Measurements from ENCODE around the gene PRICKLE2. TPM values are rescaled to one million over a fixed set of nuclear protein-coding genes. Genes with fewer than 3 reads are reported as not detected.

The PRICKLE2 gene
- total RNA-seq, 1 experiment from 2014 or later = 3.2 TPM

- Histone ChIP-seq H4K8ac (replicated peaks; ENCODE audit: insufficient read length, low read depth, low read length) (no peak overlapping the region), H2BK15ac (ENCODE audit: low read depth, low read length) (no peak overlapping the region), H4K5ac (ENCODE audit: insufficient read length, low read depth, low read length) (no peak overlapping the region), H3K14ac (ENCODE audit: insufficient read depth, low read length) (no peak overlapping the region), H3K79me1 (ENCODE audit: insufficient read depth, low read depth, low read length, poor library complexity, severe bottlenecking) (no peaks in the 10 kb centered on the region), H3K79me2 (ENCODE audit: insufficient read depth, low read length) (no peaks in the 10 kb centered on the region), H3K9me3 (ENCODE audit: control insufficient read depth, low read depth, low read length) (no peaks in the 10 kb centered on the region), H3K23ac (ENCODE audit: insufficient read length, low read depth, low read length) (no peak overlapping the region), H3K4me1 (ENCODE audit: insufficient read depth, low read length) (peaks cover 8% of the 10 kb centered on the region; the same call in 1 of the 2 replicates), H3K56ac (ENCODE audit: insufficient read length, low read depth, low read length) (no peak overlapping the region), H3K18ac (ENCODE audit: insufficient read length, low read depth, low read length) (no peak overlapping the region), H2BK12ac (ENCODE audit: insufficient read length, low read depth, low read length) (no peak overlapping the region), H3K4me2 (ENCODE audit: insufficient read depth, insufficient read length, low read length) (peak overlapping the region; percentile 8), H2AK5ac (ENCODE audit: insufficient read length, low read length) (no peak overlapping the region), H3K4ac (ENCODE audit: low read depth, low read length) (no peak overlapping the region), H2AFZ (ENCODE audit: low read length) (no peak overlapping the region), H3K9ac (ENCODE audit: extremely low read depth, insufficient read length, low read length) (no peak overlapping the region), H4K91ac (ENCODE audit: insufficient read length, low read depth, low read length) (no peak overlapping the region), H2BK5ac (ENCODE audit: insufficient read length, low read length) (no peak overlapping the region), H3K27me3 (ENCODE audit: insufficient read depth, low read length) (peaks cover 3% of the 10 kb centered on the region; the same call in 1 of the 2 replicates), H2BK120ac (ENCODE audit: low read depth, low read length, poor library complexity, severe bottlenecking) (no peak overlapping the region), H3T11ph (ENCODE audit: low read length) (no peak overlapping the region), H3K27ac (ENCODE audit: insufficient read length, low read depth, low read length) (no peak overlapping the region), H3K23me2 (ENCODE audit: insufficient read length, low read depth, low read length, poor library complexity, severe bottlenecking) (no peaks in the 10 kb centered on the region), H4K20me1 (ENCODE audit: control insufficient read depth, insufficient read depth, insufficient read length) (no peaks in the 10 kb centered on the region), H2BK20ac (ENCODE audit: low read depth, low read length, poor library complexity, severe bottlenecking) (no peak overlapping the region)
- no peaks in the 10 kb centered on the region for H3K36me3 Mint-ChIP-seq (ENCODE audit: insufficient read depth in 1 of 3, low read depth in 3 of 3)
- no peak overlapping the region; a peak in 1 of 5 replicates for H3K4me3 Mint-ChIP-seq
- H3K27ac Mint-ChIP-seq = peak overlapping the region in 2 of 3 experiments; percentile 21 to 64; a peak in 3 of 7 replicates
- no peak for DNase-seq
- no CpG with 5 or more reads among the region's 2 CpGs for WGBS (ENCODE audit: extremely low coverage, insufficient read length, low lambda C conversion rate)
- H3K27me3 Mint-ChIP-seq (ENCODE audit: low read depth) = peaks cover 16% of the 10 kb centered on the region
- peaks cover 33 to 38% of the 10 kb centered on the region in 2 experiments for H3K4me1 Mint-ChIP-seq
- TF ChIP-seq, protein P1, sequence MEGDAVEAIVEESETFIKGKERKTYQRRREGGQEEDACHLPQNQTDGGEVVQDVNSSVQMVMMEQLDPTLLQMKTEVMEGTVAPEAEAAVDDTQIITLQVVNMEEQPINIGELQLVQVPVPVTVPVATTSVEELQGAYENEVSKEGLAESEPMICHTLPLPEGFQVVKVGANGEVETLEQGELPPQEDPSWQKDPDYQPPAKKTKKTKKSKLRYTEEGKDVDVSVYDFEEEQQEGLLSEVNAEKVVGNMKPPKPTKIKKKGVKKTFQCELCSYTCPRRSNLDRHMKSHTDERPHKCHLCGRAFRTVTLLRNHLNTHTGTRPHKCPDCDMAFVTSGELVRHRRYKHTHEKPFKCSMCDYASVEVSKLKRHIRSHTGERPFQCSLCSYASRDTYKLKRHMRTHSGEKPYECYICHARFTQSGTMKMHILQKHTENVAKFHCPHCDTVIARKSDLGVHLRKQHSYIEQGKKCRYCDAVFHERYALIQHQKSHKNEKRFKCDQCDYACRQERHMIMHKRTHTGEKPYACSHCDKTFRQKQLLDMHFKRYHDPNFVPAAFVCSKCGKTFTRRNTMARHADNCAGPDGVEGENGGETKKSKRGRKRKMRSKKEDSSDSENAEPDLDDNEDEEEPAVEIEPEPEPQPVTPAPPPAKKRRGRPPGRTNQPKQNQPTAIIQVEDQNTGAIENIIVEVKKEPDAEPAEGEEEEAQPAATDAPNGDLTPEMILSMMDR (conservative IDR thresholded peaks at IDR 0.05) = no peak
- H3K9me3 Mint-ChIP-seq = no peaks in the 10 kb centered on the region; a peak in 1 of 5 replicates
Observed at GRCh38 chr3:64063983-64064438, 161.3 kb downstream of the PRICKLE2 start.
